ENCODE data around the gene GKN2.

Gene GKN2

GRCh38 chr2:68952887-68953521 lies at the start of gene GKN2:
Gene GKN2, minus strand, starts transcription at chr2:68952893. Its CDS starts 32 bp downstream, at chr2:68952861.
- in situ Hi-C loops (cut with MboI; ENCODE audit: low pct_unique_long_range_greater_than_20kb, low sequenced_read_pairs): no loop called here
- DNase-seq: no peak

DNA sequence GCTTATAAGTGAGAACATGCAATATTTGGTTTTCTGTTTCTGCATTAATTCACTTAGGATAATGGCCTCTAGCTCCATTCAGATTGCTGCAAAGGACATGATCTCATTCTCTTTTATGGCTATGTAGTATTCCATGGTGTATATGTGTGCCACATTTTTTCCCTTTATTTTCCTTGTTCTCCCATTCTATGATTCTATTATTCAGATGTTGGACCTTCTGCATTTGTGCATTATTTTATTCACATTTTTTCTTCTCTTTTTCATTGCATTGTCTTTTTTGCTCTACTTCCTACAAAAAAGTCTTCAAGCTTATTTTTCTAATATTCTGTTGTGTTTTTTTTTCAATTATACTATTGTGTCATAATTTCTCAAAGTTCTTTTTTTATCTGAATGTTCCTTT lies 49.2 kb upstream of the GKN2 start:
- no peak for DNase-seq
- in situ Hi-C loops (cut with MboI; ENCODE audit: low pct_unique_long_range_greater_than_20kb, low sequenced_read_pairs): no loop called here

- in situ Hi-C loops (cut with MboI; ENCODE audit: low pct_unique_long_range_greater_than_20kb, low sequenced_read_pairs): no loop called here
- DNase-seq: no peak
Measured at GRCh38 chr2:68997401-68997800, 44.7 kb upstream of the GKN2 start.

- no peak for DNase-seq
- in situ Hi-C loops (cut with MboI; ENCODE audit: low pct_unique_long_range_greater_than_20kb, low sequenced_read_pairs): no loop called here
Measured at GRCh38 chr2:68995916-68996315, 43.2 kb upstream of the GKN2 start.

GRCh38 chr2:68994864-68995263 lies 42.2 kb upstream of the GKN2 start:
- in situ Hi-C loops (cut with MboI; ENCODE audit: low pct_unique_long_range_greater_than_20kb, low sequenced_read_pairs): no loop called here
- no peak for DNase-seq

- no peak for DNase-seq
- in situ Hi-C loops (cut with MboI; ENCODE audit: low pct_unique_long_range_greater_than_20kb, low sequenced_read_pairs): no loop called here
Measured at GRCh38 chr2:68993660-68994059, 41.0 kb upstream of the GKN2 start.

GRCh38 chr2:68992933-68993332 lies 40.2 kb upstream of the GKN2 start:
- DNase-seq: no peak
- in situ Hi-C loops (cut with MboI; ENCODE audit: low pct_unique_long_range_greater_than_20kb, low sequenced_read_pairs): no loop called here

GRCh38 chr2:68992341-68992740 lies 39.6 kb upstream of the GKN2 start:
- DNase-seq: no peak
- in situ Hi-C loops (cut with MboI; ENCODE audit: low pct_unique_long_range_greater_than_20kb, low sequenced_read_pairs): no loop called here

GRCh38 chr2:68989035-68989434 lies 36.3 kb upstream of the GKN2 start:
- in situ Hi-C loops (cut with MboI; ENCODE audit: low pct_unique_long_range_greater_than_20kb, low sequenced_read_pairs): no loop called here
- no peak for DNase-seq

DNA sequence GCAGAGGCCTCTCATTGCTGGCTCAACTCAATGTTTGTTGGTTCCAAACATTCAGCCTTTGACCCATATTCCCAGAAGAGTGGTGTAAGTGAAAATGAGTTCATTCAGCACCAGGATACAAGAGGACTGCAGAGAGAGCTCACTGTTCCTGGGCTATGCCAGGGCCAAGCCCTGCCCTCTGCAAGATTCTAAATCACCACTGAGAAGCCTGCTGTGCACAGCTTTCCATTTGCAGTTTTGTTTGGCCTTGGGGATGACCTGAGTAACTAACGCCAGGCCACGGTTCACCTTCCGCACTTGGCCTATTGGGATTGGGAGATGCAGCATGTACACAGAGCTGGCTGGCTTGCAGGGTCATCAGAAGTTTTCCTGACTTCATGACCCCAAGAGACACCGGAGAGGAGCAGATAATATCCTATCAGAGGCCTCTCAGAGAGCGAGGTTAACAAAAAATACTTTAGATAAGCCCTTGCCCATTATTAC lies 34.4 kb upstream of the GKN2 start:
- in situ Hi-C loops (cut with MboI; ENCODE audit: low pct_unique_long_range_greater_than_20kb, low sequenced_read_pairs): no loop called here
- DNase-seq: no peak

GRCh38 chr2:68980956-68981355 lies 28.3 kb upstream of the GKN2 start:
- no peak for DNase-seq
- in situ Hi-C loops (cut with MboI; ENCODE audit: low pct_unique_long_range_greater_than_20kb, low sequenced_read_pairs): no loop called here

GRCh38 chr2:68978098-68978497 lies 25.4 kb upstream of the GKN2 start:
- in situ Hi-C loops (cut with MboI; ENCODE audit: low pct_unique_long_range_greater_than_20kb, low sequenced_read_pairs): no loop called here
- DNase-seq: no peak

DNA sequence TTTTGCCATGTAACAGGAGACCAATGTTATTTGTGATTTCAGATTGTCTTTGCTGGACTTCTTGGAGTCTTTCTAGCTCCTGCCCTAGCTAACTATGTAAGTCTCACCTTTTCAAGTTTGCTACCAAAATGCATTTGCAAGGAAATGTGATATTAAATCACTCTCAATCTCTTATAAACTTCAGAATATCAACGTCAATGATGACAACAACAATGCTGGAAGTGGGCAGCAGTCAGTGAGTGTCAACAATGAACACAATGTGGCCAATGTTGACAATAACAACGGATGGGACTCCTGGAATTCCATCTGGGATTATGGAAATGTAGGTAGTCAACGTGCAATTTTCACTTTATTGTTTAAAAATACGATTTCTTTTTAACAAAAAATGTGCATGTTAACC lies 24.8 kb upstream of the GKN2 start:
- no peak for DNase-seq
- in situ Hi-C loops (cut with MboI; ENCODE audit: low pct_unique_long_range_greater_than_20kb, low sequenced_read_pairs): no loop called here

DNA sequence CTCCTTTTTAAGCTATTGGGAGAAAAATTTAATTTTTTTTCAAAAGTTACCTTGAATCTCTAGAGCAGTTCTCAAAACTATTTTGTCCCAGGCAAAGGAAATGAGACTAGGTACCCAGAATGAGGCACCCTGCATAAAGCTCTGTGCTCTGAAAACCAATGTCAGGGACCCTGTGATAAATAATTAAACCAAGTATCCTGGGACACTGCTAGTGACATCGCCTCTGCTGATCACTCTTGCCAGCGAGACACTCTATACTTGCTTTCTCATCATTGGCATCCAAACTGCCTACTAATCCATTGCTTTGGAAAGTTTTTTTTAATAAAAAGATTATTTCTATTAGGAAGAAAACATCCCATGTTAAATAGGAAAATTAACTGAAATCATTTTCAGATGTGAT lies 23.2 kb upstream of the GKN2 start:
- no peak for DNase-seq
- in situ Hi-C loops (cut with MboI; ENCODE audit: low pct_unique_long_range_greater_than_20kb, low sequenced_read_pairs): no loop called here

DNA sequence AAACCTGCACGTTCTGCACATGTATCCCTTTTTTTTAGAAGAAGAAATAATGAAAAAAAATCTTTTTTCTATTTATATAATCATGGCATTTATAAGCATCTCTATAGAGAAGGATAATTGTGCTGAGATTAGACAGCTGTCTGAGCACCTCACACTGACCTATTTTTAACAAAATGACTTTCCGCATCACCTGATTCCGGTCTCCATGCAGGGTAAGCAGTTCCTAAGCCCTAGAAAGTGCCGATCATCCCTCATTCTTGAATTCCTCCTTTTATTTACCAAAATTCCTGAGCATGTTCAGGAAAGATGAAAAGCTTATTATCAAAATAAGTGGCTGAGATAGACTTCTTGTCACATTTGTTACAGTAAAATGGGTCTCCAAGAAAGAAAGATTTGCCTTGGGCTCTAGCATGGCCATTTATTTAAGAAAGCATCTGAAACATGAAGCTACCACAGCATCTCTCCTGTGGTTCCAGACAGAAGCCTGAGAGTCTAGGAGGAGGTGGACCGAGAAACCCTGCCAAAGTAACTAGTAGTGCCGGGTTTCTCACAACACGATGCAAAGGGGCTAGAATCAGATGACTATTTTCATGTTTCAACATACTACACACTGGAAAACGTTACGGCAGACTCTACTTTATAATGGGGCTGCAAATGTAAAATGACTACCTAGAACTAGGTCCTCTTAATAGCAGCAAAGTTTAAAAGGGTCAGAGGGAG lies 22.4 kb upstream of the GKN2 start:
- in situ Hi-C loops (cut with MboI; ENCODE audit: low pct_unique_long_range_greater_than_20kb, low sequenced_read_pairs): no loop called here

GRCh38 chr2:68974251-68974650 lies 21.6 kb upstream of the GKN2 start, which contains the start of gene GKN1:
Gene GKN1, plus strand, starts transcription at chr2:68974636. Its CDS starts 42 bp downstream, at chr2:68974678.
- in situ Hi-C loops (cut with MboI; ENCODE audit: low pct_unique_long_range_greater_than_20kb, low sequenced_read_pairs): no loop called here
- no peak for DNase-seq

More for the DNA sequence above, 22.4 kb upstream of the GKN2 start:
- DNase-seq: no peak

DNA sequence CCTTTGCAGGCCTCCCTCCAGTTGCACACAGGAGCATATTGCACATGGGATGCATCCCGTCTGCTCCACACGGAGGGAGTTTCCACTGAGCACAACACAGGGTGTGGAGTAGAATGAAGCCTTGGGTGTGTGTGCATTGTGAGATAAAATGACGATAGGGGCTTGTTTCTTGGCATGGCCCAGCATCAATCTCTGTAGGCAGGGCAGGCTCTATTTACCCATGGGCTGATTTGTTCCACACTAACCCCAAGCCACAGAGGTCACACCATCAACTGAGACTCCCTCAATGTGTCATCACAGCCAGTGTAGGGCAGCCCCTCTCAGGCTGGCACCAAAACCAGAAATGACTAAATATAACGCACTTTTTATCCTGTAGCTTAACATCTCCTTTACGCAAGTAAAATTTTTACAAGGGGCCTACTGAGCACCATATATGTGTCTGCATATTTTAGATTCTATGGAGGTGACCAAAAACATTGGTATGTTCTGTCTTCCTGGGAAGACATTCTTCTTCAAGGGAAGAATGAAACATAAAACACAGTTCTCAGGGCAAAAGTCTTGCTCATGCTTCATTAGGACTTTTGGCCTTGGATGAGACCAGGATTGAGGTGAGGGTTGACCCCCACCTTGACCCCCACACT lies 19.0 kb upstream of the GKN2 start:
- DNase-seq: no peak
- in situ Hi-C loops (cut with MboI; ENCODE audit: low pct_unique_long_range_greater_than_20kb, low sequenced_read_pairs): no loop called here

DNA sequence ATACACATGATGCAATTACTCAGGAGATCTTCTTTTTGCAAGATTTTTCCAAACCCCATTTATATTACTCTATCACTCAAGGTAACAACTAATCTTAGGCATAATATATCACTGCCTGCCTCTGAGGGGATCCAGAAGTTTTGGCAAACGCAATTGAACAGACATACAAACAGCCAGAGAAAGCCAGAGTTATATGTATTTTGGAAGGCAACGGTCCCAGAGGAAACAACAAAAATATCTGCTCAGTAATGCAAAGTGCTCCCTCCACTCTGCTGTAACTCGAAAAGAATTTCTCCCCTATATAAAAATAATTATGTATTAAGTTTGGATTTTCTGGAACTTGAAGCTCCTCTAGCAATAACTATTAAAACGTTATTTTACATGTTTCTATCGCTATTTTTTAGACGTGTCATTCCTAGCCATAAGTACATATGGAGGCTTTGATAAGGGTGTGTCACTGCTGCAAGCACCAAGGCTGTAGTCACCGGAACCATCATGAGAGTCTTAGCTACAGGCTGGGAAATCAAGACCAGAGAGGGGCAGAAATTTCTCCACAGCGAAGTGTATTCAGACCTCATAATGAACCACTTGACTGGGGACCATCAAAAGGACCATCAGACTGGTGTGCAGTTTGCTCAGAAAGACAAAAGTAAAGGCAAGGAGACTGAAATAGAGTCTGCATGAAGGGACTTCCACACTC lies 18.0 kb upstream of the GKN2 start:
- no peak for DNase-seq
- in situ Hi-C loops (cut with MboI; ENCODE audit: low pct_unique_long_range_greater_than_20kb, low sequenced_read_pairs): no loop called here

GRCh38 chr2:68969736-68970490 lies 17.2 kb upstream of the GKN2 start:
- DNase-seq: no peak
- in situ Hi-C loops (cut with MboI; ENCODE audit: low pct_unique_long_range_greater_than_20kb, low sequenced_read_pairs): no loop called here

Data from KBM-7 (cell line).